Non-pigmented ciliary epithelial cell (primary cell): ENCODE data around the gene SMARCD3.

ENCODE experiments used
- DNase-seq: peaks from one replicate; pipeline ENCODE4 v3.0.0-alpha.2; 2010; ENCODE audit warnings: low read depth

Gene SMARCD3

GRCh38 chr7:151208253-151208862, 40.1 kb downstream of the SMARCD3 start:
- no peak for DNase-seq

GRCh38 chr7:151207804-151208203, 40.7 kb downstream of the SMARCD3 start:
- no peak for DNase-seq

- DNase-seq: no peak
Measured at GRCh38 chr7:151207315-151207714, 41.2 kb downstream of the SMARCD3 start.

GRCh38 chr7:151206914-151207313, 41.6 kb downstream of the SMARCD3 start:
- no peak for DNase-seq

GRCh38 chr7:151205730-151206129, 42.8 kb downstream of the SMARCD3 start:
- DNase-seq: no peak

- DNase-seq: no peak
Measured at GRCh38 chr7:151204383-151205032, 44.0 kb downstream of the SMARCD3 start.

GRCh38 chr7:151202836-151203235, 45.7 kb downstream of the SMARCD3 start:
- DNase-seq: no peak

- no peak for DNase-seq
Measured at GRCh38 chr7:151201751-151202150, 46.7 kb downstream of the SMARCD3 start.

- no peak for DNase-seq
Measured at GRCh38 chr7:151201344-151201743, 47.1 kb downstream of the SMARCD3 start.

- no peak for DNase-seq
Measured at GRCh38 chr7:151198945-151199848, 49.3 kb downstream of the SMARCD3 start.

GRCh38 chr7:151197932-151198331, 50.6 kb downstream of the SMARCD3 start:
- no peak for DNase-seq

GRCh38 chr7:151195616-151196450, 52.7 kb downstream of the SMARCD3 start:
- no peak for DNase-seq

GRCh38 chr7:151194188-151194587, 54.3 kb downstream of the SMARCD3 start:
- no peak for DNase-seq

GRCh38 chr7:151193203-151193978, 55.1 kb downstream of the SMARCD3 start:
- no peak for DNase-seq

- DNase-seq: no peak
Measured at GRCh38 chr7:151192002-151192539, 56.4 kb downstream of the SMARCD3 start.

- no peak for DNase-seq
Measured at GRCh38 chr7:151191544-151191943, 57.0 kb downstream of the SMARCD3 start.

GRCh38 chr7:151189038-151189437, 59.5 kb downstream of the SMARCD3 start:
- no peak for DNase-seq
